ENCODE measurements around the gene NR1D2.

DNA sequence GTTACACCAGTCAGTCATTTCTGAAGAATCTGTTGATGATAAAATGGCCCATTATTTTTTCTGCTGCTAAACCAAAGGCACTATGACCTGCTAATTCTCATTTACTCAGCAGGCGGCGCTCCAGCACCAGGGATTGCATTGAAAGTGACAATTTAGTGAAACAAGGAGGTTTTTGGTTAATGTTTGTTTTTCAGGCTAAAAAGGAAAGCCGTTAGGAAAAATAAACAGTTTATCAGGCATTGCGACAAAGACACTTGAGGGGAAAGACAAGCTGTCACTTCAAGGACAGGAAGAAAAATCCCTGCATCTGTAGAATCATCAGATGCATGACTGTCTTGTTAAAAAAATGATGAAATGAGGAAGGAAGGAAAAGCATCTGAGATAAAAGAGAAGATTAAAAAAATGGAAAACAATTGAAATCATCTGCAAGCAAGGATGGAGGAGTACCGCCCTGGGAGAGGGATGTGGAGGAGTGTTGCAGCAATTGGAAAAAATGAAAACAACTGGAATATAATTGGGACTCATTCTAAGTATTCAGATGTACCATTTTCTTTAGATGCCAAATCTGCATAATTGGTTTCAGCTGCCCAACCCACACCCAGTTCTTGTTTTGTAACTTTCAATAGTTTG lies 54.0 kb downstream of the NR1D2 start:
- TF ChIP-seq, protein P1, sequence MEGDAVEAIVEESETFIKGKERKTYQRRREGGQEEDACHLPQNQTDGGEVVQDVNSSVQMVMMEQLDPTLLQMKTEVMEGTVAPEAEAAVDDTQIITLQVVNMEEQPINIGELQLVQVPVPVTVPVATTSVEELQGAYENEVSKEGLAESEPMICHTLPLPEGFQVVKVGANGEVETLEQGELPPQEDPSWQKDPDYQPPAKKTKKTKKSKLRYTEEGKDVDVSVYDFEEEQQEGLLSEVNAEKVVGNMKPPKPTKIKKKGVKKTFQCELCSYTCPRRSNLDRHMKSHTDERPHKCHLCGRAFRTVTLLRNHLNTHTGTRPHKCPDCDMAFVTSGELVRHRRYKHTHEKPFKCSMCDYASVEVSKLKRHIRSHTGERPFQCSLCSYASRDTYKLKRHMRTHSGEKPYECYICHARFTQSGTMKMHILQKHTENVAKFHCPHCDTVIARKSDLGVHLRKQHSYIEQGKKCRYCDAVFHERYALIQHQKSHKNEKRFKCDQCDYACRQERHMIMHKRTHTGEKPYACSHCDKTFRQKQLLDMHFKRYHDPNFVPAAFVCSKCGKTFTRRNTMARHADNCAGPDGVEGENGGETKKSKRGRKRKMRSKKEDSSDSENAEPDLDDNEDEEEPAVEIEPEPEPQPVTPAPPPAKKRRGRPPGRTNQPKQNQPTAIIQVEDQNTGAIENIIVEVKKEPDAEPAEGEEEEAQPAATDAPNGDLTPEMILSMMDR (conservative IDR thresholded peaks at IDR 0.05 in 1 of 2, IDR thresholded peaks at IDR 0.05 in 1 of 2; ENCODE audit: extremely low read depth in 1 of 2, insufficient read depth in 1 of 2, low read depth in 1 of 2, low read length in 2 of 2): peak; percentile 96 to 100
- no peak for TF ChIP-seq EZH2 (IDR thresholded peaks at IDR 0.05; ENCODE audit: borderline replicate concordance, low read length)

Measured in mammary epithelial cell (primary cell).